Neural cell (in vitro differentiated cells): Measurements from ENCODE around the gene FLYWCH1.

Experiments used
- EP300 ChIP-seq: fragments of 450-650 bp; conservative IDR thresholded peaks from 2 replicates; pipeline ENCODE4 v1.6.1; 2014; ENCODE audit warnings: antibody characterized with exemption, mild to moderate bottlenecking, moderate library complexity; ENCODE audit not compliant: poor library complexity, severe bottlenecking
- EZH2 ChIP-seq: fragments of 200-600, 300-800 bp; shearing (Covaris generic), sonication (generic); IDR thresholded peaks from 2 replicates; pipeline ENCODE4 v1.6.1; 2014; ENCODE audit warnings: antibody characterized with exemption, low read length, borderline replicate concordance, mild to moderate bottlenecking; ENCODE audit not compliant: insufficient read depth, poor library complexity, severe bottlenecking
- MXI1 ChIP-seq: fragments of 450-650 bp; conservative IDR thresholded peaks from 2 replicates; pipeline ENCODE4 v1.6.1; 2014; ENCODE audit warnings: antibody characterized with exemption, mild to moderate bottlenecking; ENCODE audit not compliant: poor library complexity, severe bottlenecking
- POLR2AphosphoS5 ChIP-seq: IDR thresholded peaks from 2 replicates; pipeline ENCODE4 v1.6.1; 2012
- SMC3 ChIP-seq: fragments of 450-650 bp; conservative IDR thresholded peaks from 2 replicates; pipeline ENCODE4 v1.6.1; 2014; ENCODE audit warnings: antibody characterized with exemption, mild to moderate bottlenecking, moderate library complexity; ENCODE audit not compliant: poor library complexity
- TAF1 ChIP-seq: IDR thresholded peaks from 2 replicates; pipeline ENCODE4 v1.6.1; 2012; ENCODE audit warnings: low read depth
- TF ChIP-seq, protein P1 (sequence below): fragments of 450-650 bp; IDR thresholded peaks from 2 replicates; pipeline ENCODE4 v1.5.1; 2014; ENCODE audit warnings: antibody characterized with exemption, mild to moderate bottlenecking, moderate library complexity; ENCODE audit not compliant: poor library complexity, severe bottlenecking
- TF ChIP-seq, protein P2 (sequence below): IDR thresholded peaks from 2 replicates; pipeline ENCODE4 v1.6.1; 2012; ENCODE audit warnings: borderline replicate concordance

DNA sequence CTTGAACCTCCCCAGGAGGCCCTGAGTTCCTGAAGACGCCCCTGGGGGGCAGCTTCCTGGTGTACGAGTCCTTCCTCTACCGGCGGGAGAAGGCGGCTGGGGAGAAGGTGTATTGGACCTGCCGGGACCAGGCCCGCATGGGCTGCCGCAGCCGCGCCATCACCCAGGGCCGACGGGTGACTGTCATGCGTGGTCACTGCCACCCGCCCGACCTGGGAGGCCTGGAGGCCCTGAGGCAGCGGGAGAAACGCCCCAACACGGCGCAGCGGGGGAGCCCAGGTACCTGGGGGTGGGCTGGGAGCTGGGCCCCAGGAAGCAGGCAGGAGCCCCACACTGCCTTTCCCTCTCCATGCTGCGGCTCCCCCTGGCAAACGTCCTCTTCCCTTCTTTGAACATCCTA lies 22.0 kb downstream of the FLYWCH1 start:
- TF ChIP-seq, protein P1, sequence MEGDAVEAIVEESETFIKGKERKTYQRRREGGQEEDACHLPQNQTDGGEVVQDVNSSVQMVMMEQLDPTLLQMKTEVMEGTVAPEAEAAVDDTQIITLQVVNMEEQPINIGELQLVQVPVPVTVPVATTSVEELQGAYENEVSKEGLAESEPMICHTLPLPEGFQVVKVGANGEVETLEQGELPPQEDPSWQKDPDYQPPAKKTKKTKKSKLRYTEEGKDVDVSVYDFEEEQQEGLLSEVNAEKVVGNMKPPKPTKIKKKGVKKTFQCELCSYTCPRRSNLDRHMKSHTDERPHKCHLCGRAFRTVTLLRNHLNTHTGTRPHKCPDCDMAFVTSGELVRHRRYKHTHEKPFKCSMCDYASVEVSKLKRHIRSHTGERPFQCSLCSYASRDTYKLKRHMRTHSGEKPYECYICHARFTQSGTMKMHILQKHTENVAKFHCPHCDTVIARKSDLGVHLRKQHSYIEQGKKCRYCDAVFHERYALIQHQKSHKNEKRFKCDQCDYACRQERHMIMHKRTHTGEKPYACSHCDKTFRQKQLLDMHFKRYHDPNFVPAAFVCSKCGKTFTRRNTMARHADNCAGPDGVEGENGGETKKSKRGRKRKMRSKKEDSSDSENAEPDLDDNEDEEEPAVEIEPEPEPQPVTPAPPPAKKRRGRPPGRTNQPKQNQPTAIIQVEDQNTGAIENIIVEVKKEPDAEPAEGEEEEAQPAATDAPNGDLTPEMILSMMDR, result no peak
- TF ChIP-seq EZH2 (no peak), POLR2AphosphoS5 (no peak), EP300 (no peak), MXI1 (no peak), TAF1 (no peak), SMC3 (no peak)
- TF ChIP-seq, protein P2, sequence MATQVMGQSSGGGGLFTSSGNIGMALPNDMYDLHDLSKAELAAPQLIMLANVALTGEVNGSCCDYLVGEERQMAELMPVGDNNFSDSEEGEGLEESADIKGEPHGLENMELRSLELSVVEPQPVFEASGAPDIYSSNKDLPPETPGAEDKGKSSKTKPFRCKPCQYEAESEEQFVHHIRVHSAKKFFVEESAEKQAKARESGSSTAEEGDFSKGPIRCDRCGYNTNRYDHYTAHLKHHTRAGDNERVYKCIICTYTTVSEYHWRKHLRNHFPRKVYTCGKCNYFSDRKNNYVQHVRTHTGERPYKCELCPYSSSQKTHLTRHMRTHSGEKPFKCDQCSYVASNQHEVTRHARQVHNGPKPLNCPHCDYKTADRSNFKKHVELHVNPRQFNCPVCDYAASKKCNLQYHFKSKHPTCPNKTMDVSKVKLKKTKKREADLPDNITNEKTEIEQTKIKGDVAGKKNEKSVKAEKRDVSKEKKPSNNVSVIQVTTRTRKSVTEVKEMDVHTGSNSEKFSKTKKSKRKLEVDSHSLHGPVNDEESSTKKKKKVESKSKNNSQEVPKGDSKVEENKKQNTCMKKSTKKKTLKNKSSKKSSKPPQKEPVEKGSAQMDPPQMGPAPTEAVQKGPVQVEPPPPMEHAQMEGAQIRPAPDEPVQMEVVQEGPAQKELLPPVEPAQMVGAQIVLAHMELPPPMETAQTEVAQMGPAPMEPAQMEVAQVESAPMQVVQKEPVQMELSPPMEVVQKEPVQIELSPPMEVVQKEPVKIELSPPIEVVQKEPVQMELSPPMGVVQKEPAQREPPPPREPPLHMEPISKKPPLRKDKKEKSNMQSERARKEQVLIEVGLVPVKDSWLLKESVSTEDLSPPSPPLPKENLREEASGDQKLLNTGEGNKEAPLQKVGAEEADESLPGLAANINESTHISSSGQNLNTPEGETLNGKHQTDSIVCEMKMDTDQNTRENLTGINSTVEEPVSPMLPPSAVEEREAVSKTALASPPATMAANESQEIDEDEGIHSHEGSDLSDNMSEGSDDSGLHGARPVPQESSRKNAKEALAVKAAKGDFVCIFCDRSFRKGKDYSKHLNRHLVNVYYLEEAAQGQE, result no peak
